GM18505 (cell line): ENCODE data around the gene LYRM4.

Experiments
- ATAC-seq: cut with Tn5 transposase; IDR thresholded peaks from one replicate; pipeline ENCODE4 v1.9.1; 2021; ENCODE audit not compliant: unreplicated experiment
- POLR2A ChIP-seq: IDR thresholded peaks from 4 replicates; pipeline ENCODE4 v1.6.1; 2011; ENCODE audit warnings: borderline replicate concordance; ENCODE audit not compliant: insufficient read depth, insufficient read length; ENCODE audit errors: extremely low read depth

The LYRM4 gene

DNA sequence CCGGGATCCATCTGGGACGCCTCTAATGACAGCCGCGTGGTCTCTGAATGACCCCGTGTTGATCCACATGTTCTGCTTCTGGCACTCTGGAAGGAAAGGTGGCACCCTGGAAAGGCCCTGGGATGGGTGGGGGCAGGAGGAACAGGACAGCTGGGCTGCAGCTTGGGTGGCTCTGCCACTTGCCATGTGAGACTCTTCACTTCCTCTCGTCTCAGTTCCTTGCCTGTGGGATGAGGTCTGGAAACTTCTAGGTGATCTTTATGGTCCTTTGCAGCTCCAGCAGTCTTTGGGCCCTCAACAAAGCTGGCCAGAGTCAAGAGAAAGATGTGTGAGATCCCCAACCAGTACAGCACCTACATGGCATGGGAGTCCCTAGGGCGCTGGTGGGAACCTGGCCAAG is 149.1 kb downstream of the LYRM4 start:
- no peak for ATAC-seq
- TF ChIP-seq POLR2A, result no peak

- no peak for ATAC-seq
- TF ChIP-seq POLR2A, result no peak
These were observed 150.5 kb downstream of the LYRM4 start for GRCh38 chr6:5110246-5110645.

- ATAC-seq, result no peak
- TF ChIP-seq POLR2A, result no peak
These were observed 151.3 kb downstream of the LYRM4 start for GRCh38 chr6:5109436-5109835.

DNA sequence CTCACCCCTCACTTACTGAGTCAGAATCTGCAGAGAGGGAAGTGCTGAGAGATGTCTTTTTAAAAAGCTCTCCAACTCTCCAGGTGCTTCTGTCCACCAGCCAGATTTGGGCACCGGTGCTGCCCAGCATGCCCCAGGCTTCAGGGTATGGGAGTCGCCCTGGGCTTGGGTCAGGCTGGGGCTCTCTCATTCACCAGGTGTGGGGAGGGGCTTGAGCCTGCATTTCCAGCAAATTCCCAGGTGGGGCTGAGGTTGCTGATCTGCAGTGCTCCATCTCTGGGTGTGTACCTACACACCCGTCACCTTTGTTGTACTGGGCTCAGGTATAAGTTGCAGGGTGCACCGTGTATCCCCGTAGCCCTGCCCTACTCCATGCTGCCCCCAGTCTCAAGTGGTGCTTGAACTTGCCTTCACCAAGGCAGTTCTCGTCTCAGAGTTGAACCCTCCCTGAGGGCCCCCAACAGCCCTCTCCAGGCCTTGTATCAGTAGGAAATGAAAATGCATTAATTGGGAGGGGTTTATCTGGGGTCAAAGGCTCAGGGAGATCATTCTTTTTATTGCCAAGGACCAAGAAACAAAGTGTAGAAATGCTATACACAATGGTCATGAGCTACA is 152.1 kb downstream of the LYRM4 start:
- no peak for ATAC-seq
- TF ChIP-seq POLR2A, result no peak

DNA sequence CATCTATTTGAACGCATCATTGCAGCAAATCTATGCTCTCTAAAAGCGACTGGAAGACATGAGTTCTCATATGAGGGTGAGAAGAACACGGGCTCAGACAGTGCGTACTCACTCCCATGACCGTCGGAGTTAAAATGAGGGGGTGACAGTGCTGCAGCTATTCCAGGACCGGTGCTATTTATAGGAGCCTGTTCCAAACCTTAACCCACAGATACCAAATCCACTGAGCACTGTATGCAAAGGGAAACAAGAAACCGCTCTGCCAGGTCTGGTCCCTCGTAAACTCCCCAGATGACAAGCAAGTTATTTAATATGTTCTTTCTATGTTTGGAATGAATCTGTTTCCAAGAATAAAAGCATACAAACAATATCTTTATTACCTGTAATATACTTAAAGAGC is 152.7 kb downstream of the LYRM4 start:
- TF ChIP-seq POLR2A, result no peak

DNA sequence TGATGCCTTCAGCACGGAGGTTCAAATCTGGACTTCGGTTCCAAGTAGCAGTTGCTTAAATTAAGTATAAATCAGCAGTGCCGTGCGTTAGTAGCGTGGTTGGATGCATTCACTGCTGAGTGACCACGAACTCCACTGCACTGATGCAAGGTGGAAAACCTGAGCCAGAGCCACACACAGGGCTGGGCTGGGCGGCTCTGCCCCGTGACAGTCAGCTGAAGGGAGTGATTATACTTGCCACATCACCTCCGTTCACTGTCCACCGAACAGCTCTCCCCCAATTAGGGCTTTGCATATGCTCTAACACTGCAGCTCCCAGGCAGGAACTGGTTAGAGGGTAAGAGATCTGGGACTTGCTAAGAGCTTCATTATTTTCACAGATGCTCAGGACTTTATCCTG is 153.4 kb downstream of the LYRM4 start:
- no peak for ATAC-seq
- TF ChIP-seq POLR2A, result no peak

More for the DNA sequence above, 152.7 kb downstream of the LYRM4 start:
- ATAC-seq, result no peak

- TF ChIP-seq POLR2A, result no peak
- ATAC-seq, result no peak
These were observed 155.6 kb downstream of the LYRM4 start for GRCh38 chr6:5105146-5105545.

GRCh38 chr6:5104667-5105066 is 156.1 kb downstream of the LYRM4 start:
- TF ChIP-seq POLR2A, result no peak

GRCh38 chr6:5103250-5103649 is 157.5 kb downstream of the LYRM4 start:
- ATAC-seq, result no peak
- TF ChIP-seq POLR2A, result no peak

More at GRCh38 chr6:5104667-5105066, 156.1 kb downstream of the LYRM4 start:
- no peak for ATAC-seq

GRCh38 chr6:5102267-5102970 is 158.3 kb downstream of the LYRM4 start:
- ATAC-seq, result no peak
- no peak for TF ChIP-seq POLR2A

- no peak for TF ChIP-seq POLR2A
- no peak for ATAC-seq
These were observed 159.9 kb downstream of the LYRM4 start for GRCh38 chr6:5100806-5101205.

GRCh38 chr6:5099537-5099936 is 161.2 kb downstream of the LYRM4 start:
- ATAC-seq, result no peak
- no peak for TF ChIP-seq POLR2A

DNA sequence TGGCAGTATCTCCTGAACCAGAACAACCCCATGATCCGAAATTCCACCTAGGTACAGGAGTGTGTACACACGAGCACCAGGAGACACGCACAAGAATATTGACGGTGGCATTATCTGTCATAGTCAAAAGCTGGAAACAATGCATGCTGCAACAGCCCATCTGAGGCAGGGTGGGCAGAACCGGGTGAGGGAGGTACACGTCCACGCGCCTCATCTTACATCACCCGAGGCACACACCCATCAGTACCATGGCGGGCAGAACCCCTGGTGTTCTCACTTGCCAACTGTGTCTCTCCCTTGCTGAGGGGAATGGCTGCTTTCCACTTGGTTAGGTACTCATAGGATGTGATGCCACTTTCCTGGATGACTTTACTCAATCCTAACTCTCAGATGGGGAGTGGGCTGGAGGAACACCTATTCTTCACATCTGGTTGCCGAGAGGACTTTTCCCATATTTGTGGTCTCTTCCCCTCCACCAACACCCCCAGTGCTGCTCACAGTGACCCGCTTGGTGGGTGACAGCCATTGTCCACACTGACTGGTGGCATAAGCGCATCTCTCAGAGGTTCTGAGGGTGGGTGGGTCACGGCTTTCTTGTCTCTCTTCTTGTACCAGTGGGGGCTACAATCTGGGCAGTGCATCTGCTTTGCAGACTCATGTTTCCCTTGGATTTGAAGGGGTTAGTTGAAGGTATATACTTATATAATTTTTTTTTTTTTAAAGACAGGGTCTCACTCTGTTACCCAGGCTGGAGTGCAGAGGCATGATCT is 162.1 kb downstream of the LYRM4 start:
- ATAC-seq, result no peak
- no peak for TF ChIP-seq POLR2A

DNA sequence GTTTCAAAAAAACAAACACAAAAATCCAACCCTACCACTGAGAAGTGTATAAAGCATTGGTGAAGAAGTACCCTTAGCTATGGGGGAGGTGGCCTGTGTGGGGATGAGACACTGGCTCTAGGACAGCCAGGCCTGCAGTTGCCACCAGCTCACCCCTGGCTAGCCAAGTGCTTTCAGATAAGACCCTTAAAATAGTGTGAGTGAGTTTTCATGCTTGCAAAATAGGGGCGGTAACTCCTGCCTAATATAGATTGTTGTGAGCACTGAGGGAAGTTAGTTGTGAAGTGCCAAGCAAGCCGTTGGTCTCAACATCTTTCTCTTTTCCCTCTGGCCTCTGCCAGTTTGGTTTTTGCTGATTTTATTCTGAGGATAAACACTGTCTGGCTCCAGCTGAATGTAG is 164.3 kb downstream of the LYRM4 start:
- ATAC-seq, result no peak
- TF ChIP-seq POLR2A, result no peak

DNA sequence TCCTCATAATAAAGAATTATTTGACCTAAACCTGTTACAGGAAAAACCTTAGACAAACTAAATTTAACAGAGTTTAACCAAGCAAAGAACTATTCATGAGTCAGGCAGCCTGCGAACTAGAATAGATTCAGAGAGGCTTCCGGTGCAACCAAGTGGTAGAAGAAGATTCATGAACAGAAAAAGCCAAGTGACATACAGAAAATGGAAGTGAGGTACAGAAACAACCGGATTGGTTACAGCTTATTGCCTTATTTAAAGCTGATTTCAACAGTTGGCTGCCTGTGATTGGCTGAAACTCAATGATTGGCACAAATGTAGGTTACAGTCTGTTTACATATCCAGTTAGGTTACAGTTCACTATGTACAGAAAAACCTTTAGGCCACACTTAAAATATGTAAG is 165.5 kb downstream of the LYRM4 start:
- ATAC-seq, result no peak
- peak; percentile 36 for TF ChIP-seq POLR2A

GRCh38 chr6:5094327-5094726 is 166.4 kb downstream of the LYRM4 start:
- ATAC-seq, result no peak
- no peak for TF ChIP-seq POLR2A
